Suprapubic skin (tissue), 4 donors: Measurements from ENCODE around the gene CHST8. TPM values are rescaled to one million over a fixed set of nuclear protein-coding genes. Genes with fewer than 3 reads are reported as not detected.

Experiments
- DNase-seq, 2 donors: peaks; one replicate each; pipeline ENCODE4 v3.0.0-alpha.2; 2019; ENCODE audit warnings: low spot score in 2 of 2
- H3K27ac ChIP-seq: fragments of 200-600 bp; sonication (generic); one replicate; pipeline ENCODE4 v1.5.1; 2019
- H3K27me3 ChIP-seq: fragments of 200-600 bp; sonication (generic); one replicate; pipeline ENCODE4 v1.5.1; 2019
- H3K36me3 ChIP-seq: fragments of 200-600 bp; sonication (generic); one replicate; pipeline ENCODE4 v1.5.1; 2019
- H3K4me1 ChIP-seq: fragments of 200-600 bp; sonication (generic); one replicate; pipeline ENCODE4 v1.5.1; 2019
- H3K4me3 ChIP-seq: fragments of 200-600 bp; sonication (generic); one replicate; pipeline ENCODE4 v1.5.1; 2019; ENCODE audit warnings: mild to moderate bottlenecking
- H3K9me3 ChIP-seq: fragments of 200-600 bp; sonication (generic); one replicate; pipeline ENCODE4 v1.5.1; 2019
- EP300 ChIP-seq: sonication (generic); formaldehyde crosslinking; IDR thresholded peaks from one replicate; pipeline ENCODE4 v1.6.1; 2017; ENCODE audit warnings: antibody characterized with exemption
- POLR2A ChIP-seq, 2 donors: fragments of 450-650 bp; IDR thresholded peaks; one replicate each; pipeline ENCODE4 v1.6.1; 2017; ENCODE audit warnings: antibody characterized with exemption in 2 of 2, mild to moderate bottlenecking in 2 of 2, moderate library complexity in 2 of 2
- POLR2AphosphoS5 ChIP-seq, 3 donors: sonication (generic); formaldehyde crosslinking; IDR thresholded peaks; one replicate each; pipeline ENCODE4 v1.6.1; 2017; ENCODE audit warnings: antibody characterized with exemption in 3 of 3
- WGBS: methylation state at CpG from one replicate; pipeline ENCODE4 v1.1.5; 2018; 5-methylcytosine and 5-hydroxymethylcytosine counted together
- total RNA-seq, 4 donors: library from RNA; depleted of rRNA; stranded (reverse); fragments of >200 nt; gene quantifications; one replicate each; pipeline ENCODE4 v1.1.0, GENCODE V29; 2016
- TF ChIP-seq, protein P1 (sequence below), 2 donors: fragments of 200-600 bp in 1 of 2; fragments of 450-650 bp in 1 of 2; sonication (generic) in 1 of 2; IDR thresholded peaks; one replicate each; pipeline ENCODE4 v1.5.1; 2016 to 2019; ENCODE audit warnings: antibody characterized with exemption in 2 of 2, mild to moderate bottlenecking in 1 of 2, moderate library complexity in 1 of 2

The CHST8 gene
- total RNA-seq, 4 donors from 2014 or later, result 0.36 TPM; not detected in 3

DNA sequence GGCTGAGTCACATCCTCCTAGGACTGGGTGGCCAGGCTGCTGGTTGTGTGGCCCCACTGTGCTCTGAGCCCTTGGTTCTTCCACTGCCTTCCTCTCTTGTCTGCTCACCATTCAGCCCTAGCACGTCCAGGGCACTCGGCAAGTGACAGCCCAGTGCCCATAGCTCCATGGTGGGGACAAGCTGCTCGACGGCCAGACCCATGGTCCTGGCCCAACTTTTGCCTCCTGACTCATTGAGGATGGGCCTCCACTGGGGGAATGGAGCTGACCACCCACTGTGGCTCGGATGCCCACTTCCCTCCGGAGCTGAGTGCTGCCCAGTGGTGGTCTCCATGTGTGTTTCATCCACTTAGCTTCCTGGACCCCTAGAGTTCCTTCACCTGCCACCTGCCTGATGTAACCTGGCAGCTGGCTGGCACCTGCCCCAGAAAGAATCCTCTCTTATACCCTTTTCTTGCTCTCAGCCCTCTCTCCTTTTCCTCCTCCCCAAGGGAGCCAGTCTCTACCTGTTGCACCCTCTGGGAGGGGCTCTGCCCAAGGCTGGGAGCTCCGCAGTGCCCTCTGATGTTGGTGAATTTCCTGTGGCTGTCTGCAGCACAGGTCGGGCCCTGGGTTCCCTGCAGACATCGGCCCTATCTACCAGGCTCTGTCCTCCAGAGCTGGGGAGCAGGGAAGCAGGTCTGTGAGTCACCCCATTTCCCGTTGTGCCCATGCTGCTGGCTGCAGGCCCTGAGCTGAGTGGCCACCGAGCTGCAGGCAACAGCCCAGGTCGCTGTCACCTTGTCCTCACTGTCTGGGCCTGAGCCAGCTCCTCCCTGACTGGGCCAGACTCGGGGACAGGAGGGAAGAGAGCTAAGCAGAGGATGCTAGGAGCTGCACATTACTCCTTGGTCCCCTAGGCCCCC is 7.4 kb downstream of the CHST8 start:
- H3K4me1 ChIP-seq, result no peaks in the 10 kb centered on the region
- no peaks in the 10 kb centered on the region for H3K9me3 ChIP-seq
- H3K27ac ChIP-seq, result no peak overlapping the region
- H3K27me3 ChIP-seq, result peaks cover 67% of the 10 kb centered on the region
- no peaks in the 10 kb centered on the region for H3K36me3 ChIP-seq
- no peak overlapping the region for H3K4me3 ChIP-seq
- peak in 1 of 2 donors; percentile 52 for DNase-seq
- TF ChIP-seq POLR2A (IDR thresholded peaks at IDR 0.05) (no peak), POLR2AphosphoS5 (IDR thresholded peaks at IDR 0.05) (no peak), EP300 (no peak)
- TF ChIP-seq, protein P1, sequence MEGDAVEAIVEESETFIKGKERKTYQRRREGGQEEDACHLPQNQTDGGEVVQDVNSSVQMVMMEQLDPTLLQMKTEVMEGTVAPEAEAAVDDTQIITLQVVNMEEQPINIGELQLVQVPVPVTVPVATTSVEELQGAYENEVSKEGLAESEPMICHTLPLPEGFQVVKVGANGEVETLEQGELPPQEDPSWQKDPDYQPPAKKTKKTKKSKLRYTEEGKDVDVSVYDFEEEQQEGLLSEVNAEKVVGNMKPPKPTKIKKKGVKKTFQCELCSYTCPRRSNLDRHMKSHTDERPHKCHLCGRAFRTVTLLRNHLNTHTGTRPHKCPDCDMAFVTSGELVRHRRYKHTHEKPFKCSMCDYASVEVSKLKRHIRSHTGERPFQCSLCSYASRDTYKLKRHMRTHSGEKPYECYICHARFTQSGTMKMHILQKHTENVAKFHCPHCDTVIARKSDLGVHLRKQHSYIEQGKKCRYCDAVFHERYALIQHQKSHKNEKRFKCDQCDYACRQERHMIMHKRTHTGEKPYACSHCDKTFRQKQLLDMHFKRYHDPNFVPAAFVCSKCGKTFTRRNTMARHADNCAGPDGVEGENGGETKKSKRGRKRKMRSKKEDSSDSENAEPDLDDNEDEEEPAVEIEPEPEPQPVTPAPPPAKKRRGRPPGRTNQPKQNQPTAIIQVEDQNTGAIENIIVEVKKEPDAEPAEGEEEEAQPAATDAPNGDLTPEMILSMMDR (IDR thresholded peaks at IDR 0.05), result no peak
- WGBS, result 58% methylated on average over 5 of the region's 13 CpGs

DNA sequence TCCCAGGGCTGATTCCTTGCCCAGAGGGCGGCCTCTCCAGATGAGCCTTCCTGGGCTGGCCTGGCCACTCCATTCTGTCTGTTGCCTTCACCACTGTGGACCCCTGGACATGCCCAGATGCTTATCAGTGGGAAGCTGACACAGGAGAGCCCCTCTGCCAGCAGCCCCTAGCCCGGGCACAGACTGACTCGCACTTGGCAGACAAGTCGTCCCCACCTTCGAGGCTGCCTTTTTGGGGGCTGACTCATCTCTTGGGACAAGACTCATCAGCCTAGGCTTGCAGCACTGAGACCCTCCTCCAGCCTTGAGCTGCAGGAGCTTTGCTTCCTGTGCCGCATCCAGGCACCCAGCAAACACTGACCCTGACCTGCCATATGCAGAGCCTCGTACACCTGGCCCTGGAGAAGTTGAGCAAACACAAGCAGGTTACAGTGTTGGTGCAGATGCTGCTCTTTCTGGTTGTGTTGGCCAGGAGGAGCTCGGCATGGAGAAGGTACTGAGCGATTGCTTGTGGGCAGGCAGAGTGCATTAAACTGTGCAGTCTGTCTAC is 8.1 kb downstream of the CHST8 start:
- peak in 1 of 2 donors; percentile 72 for DNase-seq
- no peak overlapping the region for H3K27ac ChIP-seq
- H3K4me1 ChIP-seq, result no peaks in the 10 kb centered on the region
- no peaks in the 10 kb centered on the region for H3K36me3 ChIP-seq
- H3K27me3 ChIP-seq, result peaks cover 60% of the 10 kb centered on the region
- WGBS, result 54% methylated on average over 3 of the region's 9 CpGs
- no peak overlapping the region for H3K4me3 ChIP-seq
- H3K9me3 ChIP-seq, result no peaks in the 10 kb centered on the region
- TF ChIP-seq, protein P1 (IDR thresholded peaks at IDR 0.05), result no peak
- TF ChIP-seq EP300 (no peak), POLR2A (IDR thresholded peaks at IDR 0.05) (no peak), POLR2AphosphoS5 (IDR thresholded peaks at IDR 0.05) (no peak)

DNA sequence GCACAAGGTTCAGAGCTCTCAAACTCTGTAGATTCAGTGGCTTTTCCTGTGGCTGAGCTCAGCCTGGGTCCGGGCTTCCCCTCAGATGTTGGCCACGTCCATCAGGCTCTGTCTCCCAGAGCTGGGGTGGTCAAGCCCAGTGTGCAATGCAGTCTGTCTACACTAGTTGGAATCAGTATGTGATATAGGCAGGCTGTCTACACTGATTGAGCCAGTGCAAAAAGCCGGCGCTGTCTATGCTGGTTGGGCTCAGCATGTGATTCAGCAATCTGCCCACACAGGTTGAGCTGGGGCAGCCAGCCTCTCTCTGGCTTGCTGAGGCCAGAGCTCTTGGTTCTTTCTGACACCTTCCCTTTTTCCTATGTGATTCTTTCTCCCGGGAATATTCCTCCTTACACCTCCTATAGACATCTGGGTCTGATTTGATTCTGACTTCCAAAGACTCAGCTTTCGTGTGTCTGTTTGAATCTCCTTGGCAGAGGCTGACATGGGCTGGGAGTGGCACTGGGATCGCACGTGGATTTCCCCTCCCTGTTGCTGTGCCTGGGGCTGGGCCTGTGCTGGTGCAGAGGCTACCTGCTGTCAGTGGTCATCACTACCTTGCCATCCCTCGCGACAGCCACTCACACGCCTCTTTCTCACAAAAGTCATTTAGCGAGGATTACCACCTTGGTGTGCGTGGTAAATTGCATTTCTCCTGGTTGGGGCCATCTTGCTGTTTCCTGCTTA is 9.3 kb downstream of the CHST8 start:
- peak in 1 of 2 donors; percentile 56 for DNase-seq
- H3K4me1 ChIP-seq, result no peaks in the 10 kb centered on the region
- H3K36me3 ChIP-seq, result no peaks in the 10 kb centered on the region
- H3K27me3 ChIP-seq, result peaks cover 57% of the 10 kb centered on the region
- H3K9me3 ChIP-seq, result no peaks in the 10 kb centered on the region
- 39% methylated on average over 11 of the region's 13 CpGs for WGBS
- H3K4me3 ChIP-seq, result no peak overlapping the region
- no peak for TF ChIP-seq POLR2AphosphoS5 (IDR thresholded peaks at IDR 0.05)
- TF ChIP-seq, protein P1 (IDR thresholded peaks at IDR 0.05), result no peak
- TF ChIP-seq POLR2A (IDR thresholded peaks at IDR 0.05), result no peak
- TF ChIP-seq EP300, result no peak
- no peak overlapping the region for H3K27ac ChIP-seq

DNA sequence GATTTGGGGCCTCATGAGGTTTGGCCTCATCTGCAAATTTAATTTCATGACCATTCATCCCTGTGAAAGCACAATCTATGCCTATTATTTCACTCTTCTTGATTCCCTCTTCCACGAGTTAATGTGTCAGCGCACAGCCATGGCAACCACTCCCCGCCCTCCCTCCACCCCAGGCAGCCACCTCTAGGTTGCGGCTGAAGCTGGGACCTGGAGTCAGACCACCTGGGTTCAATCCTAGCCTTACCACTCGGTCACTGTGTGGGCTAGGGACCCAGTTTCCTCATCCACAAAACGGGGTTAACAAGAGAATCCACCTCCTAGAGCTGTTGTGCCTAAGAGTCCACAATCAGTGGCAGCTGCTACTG is 9.8 kb downstream of the CHST8 start:
- peaks cover 52% of the 10 kb centered on the region for H3K27me3 ChIP-seq
- TF ChIP-seq POLR2A (IDR thresholded peaks at IDR 0.05) (no peak), EP300 (no peak), POLR2AphosphoS5 (IDR thresholded peaks at IDR 0.05) (no peak)
- TF ChIP-seq, protein P1 (IDR thresholded peaks at IDR 0.05), result no peak
- WGBS, result 52% methylated on average over 6 of the region's 6 CpGs
- H3K27ac ChIP-seq, result no peak overlapping the region
- H3K36me3 ChIP-seq, result no peaks in the 10 kb centered on the region
- H3K9me3 ChIP-seq, result no peaks in the 10 kb centered on the region
- H3K4me1 ChIP-seq, result no peaks in the 10 kb centered on the region
- H3K4me3 ChIP-seq, result no peak overlapping the region
- DNase-seq, result peak in 1 of 2 donors; percentile 53
